Renal cortical epithelial cell (primary cell): Measurements from ENCODE around the gene ORC6. TPM values are rescaled to one million over a fixed set of nuclear protein-coding genes. Genes with fewer than 3 reads are reported as not detected.

Experiments used
- DNase-seq: peaks from one replicate; pipeline ENCODE4 v3.0.0-alpha.2; 2011; ENCODE audit warnings: low read depth
- total RNA-seq: library from RNA; depleted of rRNA; stranded (reverse); fragments of >200 nt; gene quantifications from 2 replicates; pipeline ENCODE4 v1.2.3, GENCODE V29; 2014

Gene ORC6
- total RNA-seq, 1 donor from 2014 or later: 2.4 TPM

DNA sequence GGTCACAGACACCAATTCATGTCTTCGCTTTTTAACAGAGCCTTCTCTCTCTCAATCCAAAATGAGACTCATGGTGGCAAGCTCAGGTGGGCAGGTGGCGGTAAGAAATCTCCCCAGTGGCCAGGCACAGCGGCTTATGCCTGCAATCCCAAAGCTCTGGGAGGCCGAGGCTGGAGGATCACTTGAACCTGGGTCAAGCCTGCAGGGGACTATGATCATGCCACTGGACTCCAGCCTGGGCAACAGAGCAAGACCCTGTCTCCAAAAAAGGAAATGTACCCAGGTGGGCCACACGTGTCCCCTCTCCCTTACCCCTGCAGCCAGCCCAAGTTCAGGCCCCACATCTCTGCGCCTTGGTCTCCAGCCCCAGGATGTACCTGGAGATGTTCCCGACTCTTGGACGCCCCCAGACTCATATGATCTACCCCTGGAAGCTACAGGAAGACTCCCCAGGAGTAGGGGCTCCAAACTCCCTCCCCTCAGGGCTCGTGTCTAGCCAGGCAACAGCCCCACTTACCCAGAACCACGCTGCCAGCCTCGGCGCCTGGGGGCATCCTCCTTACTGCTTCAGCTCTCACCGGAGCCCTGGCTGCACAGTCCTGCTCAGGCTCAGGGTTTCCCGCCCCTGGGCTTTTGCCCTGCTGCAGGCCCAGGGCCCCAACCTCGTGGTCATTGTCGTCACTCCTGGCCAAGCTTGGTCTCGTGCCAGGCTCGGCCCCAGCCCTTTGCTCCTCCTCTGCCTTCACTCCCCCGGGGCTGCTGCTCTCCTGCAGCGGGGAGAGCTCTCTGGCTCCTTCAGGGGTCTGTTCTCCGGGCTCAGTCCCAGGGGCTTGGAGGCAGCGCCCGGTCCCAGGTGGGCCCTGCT lies 42.5 kb downstream of the ORC6 start:
- no peak for DNase-seq

DNA sequence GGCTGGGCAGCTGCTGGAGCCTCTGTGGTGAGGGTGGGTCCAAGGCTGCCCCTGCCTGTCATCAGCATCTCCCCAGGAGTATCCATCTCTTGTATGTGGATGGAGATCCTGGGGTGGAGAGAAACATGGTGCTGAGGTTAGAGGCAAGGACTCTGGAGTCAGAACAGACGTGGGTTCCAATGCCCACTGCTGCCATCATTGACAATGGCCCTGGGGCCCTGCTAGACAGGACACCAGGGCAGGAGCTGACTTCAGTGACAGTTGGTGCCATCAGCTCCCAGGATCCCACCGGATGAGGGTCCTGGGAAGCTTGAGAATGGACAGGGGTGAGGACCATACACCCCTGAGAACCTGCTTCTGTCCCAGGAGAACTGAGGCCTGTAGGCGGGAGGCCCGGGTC lies 43.1 kb downstream of the ORC6 start:
- DNase-seq: no peak

DNA sequence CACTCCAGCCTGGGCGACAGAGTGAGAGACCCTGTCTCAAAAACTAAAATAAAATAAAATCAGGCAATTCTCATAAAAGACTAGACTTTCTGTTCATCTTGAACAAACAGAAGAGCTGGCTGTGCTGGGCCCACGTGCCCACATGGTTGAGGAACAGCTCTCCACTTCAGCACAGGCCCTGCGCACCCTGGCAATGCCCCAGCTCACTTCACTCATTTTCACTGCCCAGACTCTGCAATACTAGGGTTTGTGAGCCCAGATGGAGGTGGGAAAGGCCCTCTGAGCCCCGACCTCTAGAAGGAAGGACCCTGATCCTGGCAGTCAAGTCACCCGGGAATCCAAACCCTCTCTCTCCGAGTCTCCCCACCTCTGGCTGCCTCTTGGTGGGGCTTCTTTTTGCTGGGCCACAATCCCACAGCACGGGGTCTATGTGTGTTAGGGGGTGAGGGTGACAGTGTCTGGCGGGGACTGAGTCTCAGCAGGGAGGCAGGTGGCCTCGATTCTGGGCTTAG lies 43.9 kb downstream of the ORC6 start:
- DNase-seq: no peak

DNA sequence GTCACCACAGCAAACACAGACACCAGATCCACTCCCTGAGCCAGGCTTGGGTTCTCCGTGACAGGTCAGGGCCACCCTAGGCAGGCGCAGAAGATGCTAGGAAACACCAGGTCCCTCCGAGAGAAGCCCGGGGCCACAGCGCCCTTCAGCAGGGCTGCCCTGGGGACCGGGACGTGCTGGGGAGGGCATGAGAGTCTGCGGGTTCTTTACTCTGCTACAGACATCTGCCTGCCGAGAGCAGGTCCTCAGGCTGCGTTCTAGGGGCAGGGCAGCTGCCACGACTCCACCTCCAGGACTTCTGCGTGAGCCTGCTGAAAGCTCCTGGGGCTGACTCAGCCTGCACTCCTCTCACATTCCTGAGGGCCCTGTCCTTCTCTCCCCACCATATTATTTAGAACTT lies 47.2 kb downstream of the ORC6 start:
- DNase-seq: no peak

DNA sequence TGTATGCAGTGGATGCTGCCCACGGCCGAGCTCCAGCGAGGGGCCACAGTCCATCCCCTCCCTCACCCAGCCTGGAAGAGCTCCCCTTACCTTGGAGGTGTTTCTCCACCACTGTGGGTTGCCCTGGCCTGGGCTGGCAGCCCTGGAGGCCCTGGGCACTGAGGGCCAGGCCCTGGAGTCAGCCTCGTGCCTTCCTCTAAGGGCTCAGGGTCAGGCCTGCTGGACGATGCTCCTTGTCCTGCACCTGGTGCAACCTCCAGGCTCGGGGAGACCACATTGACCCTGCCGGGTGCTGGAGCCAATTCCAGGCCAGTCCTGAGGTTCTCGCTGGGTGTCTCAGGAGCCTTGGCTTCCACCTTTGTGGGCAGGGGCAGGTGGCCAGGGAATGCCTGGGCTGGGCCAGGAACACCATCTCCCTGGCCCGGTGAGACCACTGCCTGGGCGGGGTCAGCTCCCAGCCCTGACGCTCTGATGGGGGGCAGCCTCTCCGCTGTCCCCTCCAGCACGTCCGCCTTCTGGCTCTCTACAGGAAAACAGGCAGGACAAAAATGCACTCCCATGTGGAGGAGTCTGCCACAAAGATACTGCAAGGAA lies 48.3 kb downstream of the ORC6 start:
- no peak for DNase-seq

DNA sequence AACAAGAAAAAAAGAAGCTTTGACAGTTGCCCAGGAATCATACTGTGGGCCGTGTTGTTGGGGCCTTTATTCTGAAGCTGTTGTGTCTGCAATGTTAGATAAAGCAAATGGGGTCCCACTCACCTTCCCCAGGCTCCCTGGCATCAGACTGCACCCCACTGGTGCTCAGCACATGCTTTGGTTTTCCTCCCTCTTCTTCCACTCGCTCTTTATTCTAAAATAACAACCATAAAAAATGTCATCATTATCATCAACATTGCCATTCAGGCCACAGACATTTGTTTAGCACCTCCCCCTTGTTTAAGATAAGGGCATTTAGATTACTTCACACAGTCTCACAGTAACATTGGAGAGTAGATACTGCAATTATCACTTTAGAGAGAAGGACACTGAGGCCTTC lies 50.5 kb downstream of the ORC6 start:
- DNase-seq: no peak

DNA sequence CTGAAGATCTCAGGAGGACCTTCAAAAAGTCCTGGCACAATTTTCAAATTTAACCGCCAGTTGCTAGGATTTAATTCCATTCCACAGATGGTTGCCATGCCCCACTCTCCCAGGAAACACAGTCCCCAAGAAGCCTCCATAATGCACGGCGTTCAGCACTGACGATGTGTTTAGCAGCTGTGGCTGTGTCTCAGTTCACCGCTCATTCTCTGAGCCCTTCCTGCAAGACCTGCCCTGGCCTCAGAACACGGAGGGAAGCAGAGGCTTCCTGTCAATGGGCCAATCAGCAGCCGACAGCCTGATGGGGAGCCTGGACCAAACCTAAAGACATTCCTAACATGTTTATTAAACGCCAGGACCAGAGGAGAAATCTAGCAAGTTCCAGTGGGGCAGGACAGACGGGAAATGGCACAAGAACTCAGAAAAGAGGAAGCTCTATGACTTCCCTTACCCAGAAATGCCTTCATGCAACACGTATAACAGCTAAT lies 53.8 kb downstream of the ORC6 start:
- DNase-seq: peak; percentile 19

DNA sequence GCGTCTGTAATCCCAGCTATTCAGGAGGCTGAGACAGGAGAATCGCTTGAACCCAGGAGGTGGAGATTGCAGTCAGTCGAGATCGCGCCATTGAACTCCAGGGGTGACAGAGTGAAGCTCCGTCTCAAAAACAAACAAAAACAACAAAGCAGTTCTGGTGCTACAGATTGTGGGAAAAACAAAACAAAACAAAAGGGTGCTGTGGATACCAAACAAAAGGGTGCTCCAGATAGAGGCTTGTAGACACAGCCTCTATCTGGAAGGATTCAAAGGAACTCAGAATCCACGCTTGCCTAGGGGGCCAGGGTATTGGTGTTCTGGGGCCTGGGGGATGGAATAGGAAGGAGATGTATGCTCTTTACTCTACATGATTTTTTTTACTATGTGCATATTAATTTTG lies 56.2 kb downstream of the ORC6 start:
- DNase-seq: no peak

DNA sequence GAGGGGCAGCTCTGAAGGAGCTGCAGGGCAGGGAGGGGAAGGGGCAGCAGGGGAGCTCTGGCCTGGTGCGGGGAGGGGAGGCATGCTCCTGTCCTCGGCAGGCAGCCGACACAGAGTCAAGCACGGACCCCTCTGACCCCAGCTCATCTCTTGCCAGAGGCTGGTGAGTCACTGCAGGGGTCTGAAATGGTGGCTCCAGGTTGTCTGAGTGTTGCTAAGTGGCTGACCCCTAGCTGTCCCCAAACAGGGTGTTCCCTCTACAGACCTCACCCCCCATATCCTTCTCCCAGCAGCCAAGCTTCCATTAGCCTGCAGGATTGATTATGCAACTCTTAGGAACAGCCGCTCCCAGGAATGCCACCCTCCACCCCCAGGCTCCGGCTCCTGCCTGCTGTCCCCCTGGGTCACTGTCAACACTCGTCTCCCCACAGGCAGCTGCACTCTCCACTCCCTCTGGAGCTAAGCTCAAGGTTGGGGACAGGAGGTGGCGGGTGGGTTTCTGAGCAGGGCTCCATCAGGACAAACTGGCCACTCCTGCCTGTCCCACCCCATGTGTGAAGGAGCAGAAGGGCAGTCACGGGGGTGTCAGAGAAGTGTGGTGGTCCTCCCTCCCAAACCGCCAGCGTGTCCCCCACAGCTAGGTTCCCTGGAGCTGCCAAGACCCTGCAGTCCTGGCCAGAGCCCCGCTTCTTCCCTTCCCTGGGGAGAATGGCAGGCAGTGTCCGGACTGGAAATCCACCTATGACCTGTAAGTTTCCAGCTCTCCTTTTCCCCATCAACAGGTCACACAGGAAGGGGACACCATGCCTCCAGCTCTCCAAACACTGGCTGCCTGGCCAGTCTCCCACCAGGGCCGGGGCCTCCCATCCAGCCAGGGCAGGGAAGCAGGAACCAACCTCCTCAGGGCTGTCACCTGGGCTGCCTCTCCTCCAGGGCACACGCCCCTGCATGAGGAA lies 57.6 kb downstream of the ORC6 start:
- no peak for DNase-seq

Other genes with a start within 250 kb of the ORC6 start
- 0.85 and 8.7 TPM in 2 replicates for gene SHCBP1, start 68.3 kb upstream of the ORC6 start, total RNA-seq
- 195 and 215 TPM in 2 replicates for gene VPS35, start 481 bp upstream of the ORC6 start, total RNA-seq
- gene MYLK3, start 58.7 kb downstream of the ORC6 start, total RNA-seq: 0.50 TPM in 1 of 2 replicates, not detected in the other
- 13.5 and 14.2 TPM in 2 replicates for gene C16orf87, start 141.5 kb downstream of the ORC6 start, total RNA-seq
- gene GPT2, start 194.7 kb downstream of the ORC6 start, total RNA-seq: 25.7 and 36.3 TPM in 2 replicates